Right lobe of liver (tissue), 6 donors: ENCODE measurements around the gene MBNL2. TPM values are rescaled to one million over a fixed set of nuclear protein-coding genes. Genes with fewer than 3 reads are reported as not detected.

Experiments
- ATAC-seq, 4 donors: fragments of 200-7000 bp; cut with Tn5 transposase; one replicate each; pipeline ENCODE4 v1.9.1; 2020; ENCODE audit warnings: mild to moderate bottlenecking in 4 of 4, moderate library complexity in 4 of 4
- DNase-seq, 3 donors: peaks; one replicate each; pipeline ENCODE4 v3.0.0-alpha.2; 2020
- H3K27ac ChIP-seq, 3 donors: fragments of 200-600 bp; one replicate each; pipeline ENCODE4 v1.8.0; 2022
- H3K27me3 ChIP-seq, 2 donors: fragments of 200-600 bp; one replicate each; pipeline ENCODE4 v1.8.0; 2022
- H3K36me3 ChIP-seq, 4 donors: fragments of 200-600 bp; sonication (generic) in 1 of 4; one replicate each; pipeline versions ENCODE4 v1.5.1 to v1.8.0; 2017 to 2022; ENCODE audit warnings: control low read depth in 1 of 4
- H3K4me1 ChIP-seq, 4 donors: fragments of 200-600 bp; sonication (generic) in 1 of 4; one replicate each; pipeline versions ENCODE4 v1.5.1 to v1.8.0; 2017 to 2022; ENCODE audit warnings: control low read depth in 1 of 4
- H3K4me3 ChIP-seq, 3 donors: fragments of 200-600 bp; one replicate each; pipeline ENCODE4 v1.8.0; 2022
- H3K9me3 ChIP-seq, 4 donors: fragments of 200-600 bp; sonication (generic) in 1 of 4; one replicate each; pipeline versions ENCODE4 v1.5.1 to v1.8.0; 2017 to 2022; ENCODE audit warnings: control low read depth in 1 of 4
- CTCF ChIP-seq, 4 donors: fragments of 200-600 bp in 3 of 4; fragments of 450-650 bp in 1 of 4; IDR thresholded peaks; one replicate each; pipeline versions ENCODE4 v1.5.1 to v1.8.0; 2016 to 2022; ENCODE audit warnings: antibody characterized with exemption in 4 of 4, mild to moderate bottlenecking in 2 of 4
- POLR2A ChIP-seq: fragments of 450-650 bp; IDR thresholded peaks from one replicate; pipeline ENCODE4 v1.6.1; 2017; ENCODE audit warnings: antibody characterized with exemption, mild to moderate bottlenecking
- WGBS: methylation state at CpG from one replicate; pipeline ENCODE4 v1.1.6; 2018; ENCODE audit warnings: low coverage, low lambda C conversion rate; ENCODE audit not compliant: insufficient coverage; ENCODE audit errors: missing lambda C conversion rate; 5-methylcytosine and 5-hydroxymethylcytosine counted together
- intact Hi-C, 2 donors: fragments of 100-400 bp; cut with DNase I; formaldehyde crosslinking; loops; one replicate each; pipeline versions ENCODE4 v1.11.2 to v1.14.1; 2022
- total RNA-seq, 6 experiments: library from RNA; depleted of rRNA in 2 of 6; stranded (reverse); fragments of >200 nt in 2 of 6; fragmentation: NEBNext Ultra II Directional in 3 of 6; extraction: Animal tissue kit (Norgen Biotek cat#: 25700) in 3 of 6; gene quantifications; one replicate each; pipeline versions ENCODE4 v1.1.0 to v1.2.4, GENCODE V29; 2016 to 2023
- donor health status: DM: no; HTN: yes; CAD: no.
- donor health status: DM: no; HTN: no; CAD: no.
- donor health status: DM: no; HTN: no; CAD: no.
- donor health status: DM: no; HTN: yes; CAD: no.
- donor health status: DM: no; HTN: yes; CAD: no.

Gene MBNL2
- total RNA-seq, 6 experiments from 2014 or later, result 30.3 to 135 (median 81.5) TPM

DNA sequence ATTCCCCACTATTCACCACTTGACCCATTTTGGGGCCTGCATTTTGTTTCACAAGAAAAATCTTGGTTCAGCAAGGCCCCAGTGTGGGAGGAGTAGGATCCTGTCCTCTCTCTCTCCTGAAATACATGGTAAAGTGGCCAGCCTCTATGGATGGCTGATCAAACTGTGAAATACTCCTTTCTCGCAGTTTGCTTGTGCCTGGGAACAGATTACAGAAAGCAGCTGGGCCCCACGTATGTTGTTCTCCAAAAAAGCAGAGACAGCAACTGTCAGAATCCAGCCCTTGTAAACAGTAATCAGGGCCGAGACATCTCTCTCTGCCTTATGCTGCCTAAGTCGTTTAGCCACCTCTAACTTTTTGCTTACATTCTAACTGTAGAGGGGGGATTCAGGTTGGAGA is 150.8 kb downstream of the MBNL2 start:
- peaks cover 0 to 37% (median 8%) of the 10 kb centered on the region in 4 donors for H3K36me3 ChIP-seq
- no peaks in the 10 kb centered on the region for H3K9me3 ChIP-seq
- no peak for TF ChIP-seq POLR2A
- no peak for TF ChIP-seq CTCF (IDR thresholded peaks at IDR 0.05)
- H3K4me3 ChIP-seq, result no peak overlapping the region
- peaks cover 0 to 12% (median 0%) of the 10 kb centered on the region in 4 donors for H3K4me1 ChIP-seq
- intact Hi-C loops, result no loop called here
- H3K27me3 ChIP-seq, result no peaks in the 10 kb centered on the region
- no peak overlapping the region for H3K27ac ChIP-seq
- WGBS, result 96% methylated on average over 3 of the region's 4 CpGs
- no peak for DNase-seq
- no peak for ATAC-seq

GRCh38 chr13:97373787-97374186 is 151.7 kb downstream of the MBNL2 start:
- peaks cover 0 to 37% (median 11%) of the 10 kb centered on the region in 4 donors for H3K36me3 ChIP-seq
- ATAC-seq, result no peak
- TF ChIP-seq POLR2A (no peak), CTCF (IDR thresholded peaks at IDR 0.05) (no peak)

DNA sequence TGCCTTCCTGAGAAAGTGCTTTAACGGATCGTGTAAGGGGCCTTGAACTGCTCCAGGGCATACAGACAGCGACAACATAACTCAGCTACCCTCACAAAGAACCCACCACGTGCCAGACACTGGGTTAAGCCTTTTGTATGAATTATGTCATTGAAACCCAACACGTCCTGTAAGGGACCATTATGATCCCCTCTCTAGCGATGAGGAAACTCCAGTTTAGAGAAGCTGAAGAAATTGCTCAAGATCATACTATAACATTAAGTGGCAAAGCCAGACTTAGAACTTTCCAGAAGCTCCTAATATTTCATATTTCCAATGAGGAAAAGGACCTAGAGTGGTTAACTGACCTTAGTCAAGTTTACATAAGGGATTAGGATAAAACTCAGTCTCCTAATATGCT is 154.8 kb downstream of the MBNL2 start:
- Histone ChIP-seq H3K4me1 (no peaks in the 10 kb centered on the region), H3K36me3 (peaks cover 0 to 23% (median 11%) of the 10 kb centered on the region in 4 donors), H3K9me3 (no peaks in the 10 kb centered on the region), H3K27me3 (no peaks in the 10 kb centered on the region), H3K4me3 (no peak overlapping the region), H3K27ac (no peak overlapping the region)
- WGBS, result 83% methylated on average over 4 of the region's 6 CpGs
- TF ChIP-seq POLR2A, result no peak
- TF ChIP-seq CTCF (IDR thresholded peaks at IDR 0.05), result no peak
- DNase-seq, result no peak
- no peak for ATAC-seq
- intact Hi-C loops, result no loop called here

More at GRCh38 chr13:97373787-97374186, 151.7 kb downstream of the MBNL2 start:
- Histone ChIP-seq H3K4me1 (peaks cover 0 to 3% (median 0%) of the 10 kb centered on the region in 4 donors), H3K27ac (no peak overlapping the region), H3K27me3 (no peaks in the 10 kb centered on the region), H3K4me3 (no peak overlapping the region), H3K9me3 (no peaks in the 10 kb centered on the region)
- no peak for DNase-seq
- intact Hi-C loops, result no loop called here
- 86% methylated on average over 4 of the region's 6 CpGs for WGBS

GRCh38 chr13:97379386-97379785 is 157.3 kb downstream of the MBNL2 start:
- ATAC-seq (no peak), DNase-seq (no peak)
- Histone ChIP-seq H3K4me1 (no peaks in the 10 kb centered on the region), H3K27ac (no peak overlapping the region), H3K27me3 (no peaks in the 10 kb centered on the region), H3K4me3 (no peak overlapping the region), H3K36me3 (peaks cover 0 to 26% (median 9%) of the 10 kb centered on the region in 4 donors), H3K9me3 (no peaks in the 10 kb centered on the region)
- intact Hi-C loops, result no loop called here
- TF ChIP-seq CTCF (IDR thresholded peaks at IDR 0.05), result no peak
- TF ChIP-seq POLR2A, result no peak
- WGBS, result 89% methylated on average over 5 of the region's 5 CpGs

DNA sequence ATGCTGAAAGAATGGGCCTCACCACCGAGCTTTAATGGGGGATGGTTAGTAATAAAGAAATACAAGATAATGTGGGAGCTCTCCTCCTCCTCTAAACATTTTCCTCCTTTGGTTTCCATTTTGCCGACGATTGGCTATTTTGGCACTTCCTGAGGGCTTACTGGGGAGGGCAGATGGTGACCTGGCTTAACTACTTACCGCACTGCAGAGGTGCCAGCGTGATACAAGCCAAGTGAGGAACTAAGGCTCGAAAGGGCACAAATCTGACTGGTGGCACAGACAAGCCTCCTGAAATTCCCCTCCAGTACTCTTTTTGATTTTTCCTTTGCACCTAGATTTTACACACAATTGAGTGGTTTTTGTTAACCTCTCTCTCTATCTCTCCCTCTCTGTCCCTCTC is 158.6 kb downstream of the MBNL2 start:
- intact Hi-C loops, result no loop called here
- Histone ChIP-seq H3K9me3 (no peaks in the 10 kb centered on the region), H3K4me3 (no peak overlapping the region), H3K27ac (no peak overlapping the region), H3K36me3 (peaks cover 0 to 15% (median 2%) of the 10 kb centered on the region in 4 donors), H3K27me3 (no peaks in the 10 kb centered on the region), H3K4me1 (no peaks in the 10 kb centered on the region)
- no peak for DNase-seq
- WGBS, result 62% methylated on average over 6 of the region's 6 CpGs
- peak in 2 of 4 donors; percentile 11 to 30 for ATAC-seq
- TF ChIP-seq CTCF (IDR thresholded peaks at IDR 0.05) (no peak), POLR2A (no peak)
